Keratinocyte (primary cell): ENCODE results near the gene SF1. TPM values are rescaled to one million over a fixed set of nuclear protein-coding genes. Genes with fewer than 3 reads are reported as not detected.

Source experiments
- DNase-seq: peaks from one replicate; pipeline ENCODE4 v3.0.0-alpha.2; 2011; ENCODE audit warnings: low read depth, missing footprints, low spot score
- FAIRE-seq: peaks from 2 replicates; lab custom pipeline; 2011; peaks lifted over from hg19 to GRCh38; lab: Jason Lieb, UNC
- H2AFZ ChIP-seq: 2 replicates; pipeline ENCODE4 v1.6.0; 2012; ENCODE audit warnings: low read length, control low read depth, inconsistent platforms; ENCODE audit not compliant: control insufficient read depth
- H3K27ac ChIP-seq: 2 replicates; pipeline ENCODE4 v1.5.1; 2011; ENCODE audit warnings: low read length; ENCODE audit not compliant: control insufficient read depth, insufficient read depth
- H3K27me3 ChIP-seq: 3 replicates; pipeline ENCODE4 v1.6.0; 2011; ENCODE audit warnings: low read length; ENCODE audit not compliant: control insufficient read depth, insufficient read depth; ENCODE audit errors: extremely low read depth
- H3K36me3 ChIP-seq, 2 experiments: 2 replicates in 1 of 2; 3 replicates in 1 of 2; pipeline ENCODE4 v1.5.1; 2011; ENCODE audit warnings: low read length in 2 of 2, mild to moderate bottlenecking in 1 of 2; ENCODE audit not compliant: control insufficient read depth in 2 of 2, insufficient read depth in 2 of 2; ENCODE audit errors: extremely low read depth in 1 of 2
- H3K4me1 ChIP-seq: 3 replicates; pipeline ENCODE4 v1.5.1; 2011; ENCODE audit warnings: low read length; ENCODE audit not compliant: control insufficient read depth, insufficient read depth; ENCODE audit errors: extremely low read depth
- H3K4me2 ChIP-seq: 3 replicates; pipeline ENCODE4 v1.6.0; 2011; ENCODE audit warnings: low read depth, low read length; ENCODE audit not compliant: control insufficient read depth, insufficient read depth; ENCODE audit errors: extremely low read depth
- H3K4me3 ChIP-seq, 3 experiments: fragments of 200-600 bp in 1 of 3; sonication (generic) in 1 of 3; 2 replicates in 2 of 3; 3 replicates in 1 of 3; pipeline ENCODE4 v1.5.1; 2011 to 2016; ENCODE audit warnings: low read length in 3 of 3, mild to moderate bottlenecking in 3 of 3, control low read depth in 2 of 3, inconsistent platforms in 1 of 3, low read depth in 1 of 3, mixed read lengths in 1 of 3, mixed run types in 1 of 3, moderate library complexity in 1 of 3; ENCODE audit not compliant: control insufficient read depth in 2 of 3, insufficient read depth in 2 of 3; ENCODE audit errors: extremely low read depth in 1 of 3
- H3K79me2 ChIP-seq: 2 replicates; pipeline ENCODE4 v1.6.0; 2012; ENCODE audit warnings: low read length; ENCODE audit not compliant: control insufficient read depth, insufficient read depth
- H3K9ac ChIP-seq: 3 replicates; pipeline ENCODE4 v1.6.0; 2011; ENCODE audit warnings: low read length; ENCODE audit not compliant: control insufficient read depth, insufficient read depth; ENCODE audit errors: extremely low read depth
- H3K9me1 ChIP-seq: 3 replicates; pipeline ENCODE4 v1.6.0; 2011; ENCODE audit warnings: low read length; ENCODE audit not compliant: control insufficient read depth, insufficient read depth; ENCODE audit errors: extremely low read depth
- H3K9me3 ChIP-seq: 2 replicates; pipeline ENCODE4 v1.5.1; 2012; ENCODE audit warnings: low read depth, low read length; ENCODE audit not compliant: control insufficient read depth
- H4K20me1 ChIP-seq: 3 replicates; pipeline ENCODE4 v1.6.0; 2011; ENCODE audit warnings: low read length; ENCODE audit not compliant: control insufficient read depth, insufficient read depth; ENCODE audit errors: extremely low read depth
- CTCF ChIP-seq, 3 experiments: IDR thresholded peaks in 1 of 3; conservative IDR thresholded peaks in 1 of 3; optimal IDR thresholded peaks in 1 of 3; 2 replicates in 2 of 3; 3 replicates in 1 of 3; pipeline versions ENCODE3 to v1.5.1; 2011; ENCODE audit warnings: low read length in 3 of 3, mild to moderate bottlenecking in 3 of 3, moderate library complexity in 2 of 3, control low read depth in 1 of 3, inconsistent platforms in 1 of 3; ENCODE audit not compliant: insufficient read depth in 2 of 3; ENCODE audit errors: extremely low read depth in 1 of 3
- EZH2 ChIP-seq: IDR thresholded peaks from one replicate; pipeline ENCODE4 v1.6.1; 2012; ENCODE audit warnings: inconsistent platforms, mild to moderate bottlenecking, low read length, moderate library complexity
- dilution Hi-C: fragments of 300-500 bp; cut with MboI; formaldehyde crosslinking; loops from one replicate; pipeline ENCODE4 v1.7.0; 2020; ENCODE audit warnings: low sequenced_read_pairs; ENCODE audit not compliant: extremely low pct_ligation_motif_present
- polyA plus RNA-seq, 5 experiments: library from polyadenylated mRNA; depleted of rRNA in 3 of 5; stranded (reverse) in 3 of 5; stranded (forward) in 1 of 5; unstranded in 1 of 5; fragments of >200 nt; gene quantifications; 1 replicate in 1 of 5; 2 replicates in 3 of 5; 3 replicates in 1 of 5; pipeline versions ENCODE4 v1.2.1 to v1.2.3, GENCODE V29; 2011 to 2012; ENCODE audit warnings: missing spikeins in 2 of 5, low read depth in 1 of 5, low replicate concordance in 1 of 5

Gene SF1
- polyA plus RNA-seq, 1 donor (not counting 4 experiments of a cell fraction or from before 2014, with no cell fraction given): 54.5 TPM

- dilution Hi-C loops: no loop called here
These were observed 63.7 kb downstream of the SF1 start for GRCh38 chr11:64714666-64715065.

More at GRCh38 chr11:64714666-64715065, 63.7 kb downstream of the SF1 start:
- TF ChIP-seq EZH2 (no peak), CTCF (optimal IDR thresholded peaks at IDR 0.05 in 1 of 3, IDR thresholded peaks at IDR 0.05 in 1 of 3, conservative IDR thresholded peaks at IDR 0.05 in 1 of 3; ENCODE audit: extremely low read depth in 1 of 3, insufficient read depth in 2 of 3, low read length in 3 of 3) (no peak)
- Histone ChIP-seq H3K27me3 (peaks cover 84% of the 10 kb centered on the region), H4K20me1 (no peaks in the 10 kb centered on the region), H3K9me1 (no peaks in the 10 kb centered on the region), H3K9me3 (no peaks in the 10 kb centered on the region), H2AFZ (no peak overlapping the region), H3K79me2 (no peaks in the 10 kb centered on the region), H3K36me3 (no peaks in the 10 kb centered on the region), H3K4me3 (no peak overlapping the region), H3K9ac (no peak overlapping the region), H3K4me1 (peaks cover 4% of the 10 kb centered on the region), H3K27ac (no peak overlapping the region), H3K4me2 (no peak overlapping the region)
- DNase-seq (no peak), FAIRE-seq (no peak)

Other genes starting within 250 kb of the SF1 start
- not detected in 3 replicates for gene SLC22A11, start 222.6 kb downstream of the SF1 start, polyA plus RNA-seq
- gene SLC22A12, start 187.3 kb downstream of the SF1 start, polyA plus RNA-seq: not detected in 3 replicates
- not detected in 3 replicates for gene NRXN2, start 55.3 kb downstream of the SF1 start, polyA plus RNA-seq
- gene RASGRP2, start 34.4 kb downstream of the SF1 start, polyA plus RNA-seq: 0.35 to 0.49 TPM (median 0.49 TPM) in 3 replicates
- 0.05 to 0.14 TPM in 2 of 3 replicates, not detected in the other for gene PYGM, start 18.6 kb downstream of the SF1 start, polyA plus RNA-seq
- gene MAP4K2, start 24.7 kb upstream of the SF1 start, polyA plus RNA-seq: 6.7 to 12.5 TPM (median 10.7 TPM) in 3 replicates
- 14.2 to 19.1 TPM (median 18.2 TPM) in 3 replicates for gene MEN1, start 32.0 kb upstream of the SF1 start, polyA plus RNA-seq
- gene CDC42BPG, start 66.1 kb upstream of the SF1 start, polyA plus RNA-seq: 2.2 to 4.0 TPM (median 2.5 TPM) in 3 replicates
- 73.9 to 192 TPM (median 75.6 TPM) in 3 replicates for gene EHD1, start 100.1 kb upstream of the SF1 start, polyA plus RNA-seq
- gene ATG2A, start 138.7 kb upstream of the SF1 start, polyA plus RNA-seq: 2.4 to 5.7 TPM (median 4.5 TPM) in 3 replicates
- gene PPP2R5B, start 146.1 kb upstream of the SF1 start, polyA plus RNA-seq: 13.7 to 20.6 TPM (median 16.4 TPM) in 3 replicates
- 0.08 TPM in 1 of 3 replicates, not detected in the others for gene GPHA2, start 157.4 kb upstream of the SF1 start, polyA plus RNA-seq
- 0.09 TPM in 1 of 3 replicates, not detected in the others for gene MAJIN, start 193.6 kb upstream of the SF1 start, polyA plus RNA-seq
- 0.09 to 0.10 TPM (median 0.10 TPM) in 3 replicates for gene BATF2, start 218.4 kb upstream of the SF1 start, polyA plus RNA-seq
- gene ARL2, start 235.6 kb upstream of the SF1 start, polyA plus RNA-seq: 77.8 to 89.0 TPM (median 77.8 TPM) in 3 replicates
- gene SNX15, start 248.9 kb upstream of the SF1 start, polyA plus RNA-seq: 1.8 to 11.2 TPM (median 8.3 TPM) in 3 replicates